Colonic mucosa (tissue), 4 donors: ENCODE measurements around the gene SLC39A11. TPM values are rescaled to one million over a fixed set of nuclear protein-coding genes. Genes with fewer than 3 reads are reported as not detected.

Source experiments
- DNase-seq: peaks from one replicate; pipeline ENCODE4 v3.0.0-alpha.2; 2020
- H3K27ac ChIP-seq: fragments of 200-600 bp; one replicate; pipeline ENCODE4 v1.8.0; 2021
- H3K27me3 ChIP-seq: fragments of 200-600 bp; one replicate; pipeline ENCODE4 v1.8.0; 2021
- H3K36me3 ChIP-seq: fragments of 200-600 bp; one replicate; pipeline ENCODE4 v1.8.0; 2021
- H3K4me1 ChIP-seq: fragments of 200-600 bp; one replicate; pipeline ENCODE4 v1.8.0; 2021; ENCODE audit warnings: mild to moderate bottlenecking
- H3K4me3 ChIP-seq: fragments of 200-600 bp; one replicate; pipeline ENCODE4 v1.8.0; 2021
- H3K9ac ChIP-seq, 2 donors: one replicate each; pipeline ENCODE4 v1.7.0; 2013; ENCODE audit warnings: control low read depth in 2 of 2, low read depth in 2 of 2, low read length in 2 of 2
- H3K9me3 ChIP-seq: fragments of 200-600 bp; one replicate; pipeline ENCODE4 v1.8.0; 2021
- intact Hi-C: fragments of 100-400 bp; cut with DNase I; formaldehyde crosslinking; loops from one replicate; pipeline ENCODE4 v1.14.1; 2022
- total RNA-seq, 2 donors: library from RNA; stranded (reverse); fragmentation: NEBNext Ultra II Directional in 1 of 2; extraction: Animal tissue kit (Norgen Biotek cat#: 25700) in 1 of 2; gene quantifications; one replicate each; pipeline ENCODE4 v1.2.1, GENCODE V29; 2021
- TF ChIP-seq, protein P1 (sequence below): fragments of 200-600 bp; IDR thresholded peaks from one replicate; pipeline ENCODE4 v1.8.0; 2022; ENCODE audit warnings: antibody characterized with exemption, mild to moderate bottlenecking
- donor health status: healthy.
- donor health status: DM: no; HTN: no; CAD: no.
- donor health status: DM: no; HTN: no; CAD: no.

SLC39A11 gene
- total RNA-seq, 2 donors from 2014 or later, result 57.7 to 60.0 TPM

DNA sequence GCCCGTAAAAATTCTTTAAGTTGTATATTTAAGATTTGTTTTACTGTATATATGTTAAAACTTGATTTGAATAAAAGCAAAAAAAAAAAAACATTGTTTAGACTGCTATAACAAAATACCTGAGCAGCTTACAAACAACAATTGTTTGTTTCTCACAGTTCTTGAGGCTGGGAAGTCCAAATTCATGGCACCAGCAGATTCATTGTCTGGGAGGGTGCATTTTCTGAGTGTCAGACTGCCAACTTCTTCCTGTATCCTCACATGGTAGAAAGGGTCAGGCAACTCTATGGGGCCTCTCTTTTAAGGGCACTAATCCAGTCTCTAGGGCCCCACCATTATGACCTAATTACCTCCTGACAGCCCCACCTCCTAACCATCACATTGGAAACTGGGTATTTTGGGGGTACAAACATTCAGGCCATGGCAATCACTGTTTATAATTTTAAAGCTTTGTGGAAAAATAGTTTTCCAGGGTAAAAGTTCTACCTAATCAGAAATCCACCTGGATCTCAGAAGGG lies 281.4 kb downstream of the SLC39A11 start:
- no peaks in the 10 kb centered on the region for H3K27me3 ChIP-seq
- H3K27ac ChIP-seq, result no peak overlapping the region
- H3K9me3 ChIP-seq, result no peaks in the 10 kb centered on the region
- intact Hi-C loops, result no loop called here
- H3K36me3 ChIP-seq, result no peaks in the 10 kb centered on the region
- H3K4me3 ChIP-seq, result no peak overlapping the region
- H3K4me1 ChIP-seq, result no peaks in the 10 kb centered on the region
- no peak for DNase-seq
- TF ChIP-seq, protein P1, sequence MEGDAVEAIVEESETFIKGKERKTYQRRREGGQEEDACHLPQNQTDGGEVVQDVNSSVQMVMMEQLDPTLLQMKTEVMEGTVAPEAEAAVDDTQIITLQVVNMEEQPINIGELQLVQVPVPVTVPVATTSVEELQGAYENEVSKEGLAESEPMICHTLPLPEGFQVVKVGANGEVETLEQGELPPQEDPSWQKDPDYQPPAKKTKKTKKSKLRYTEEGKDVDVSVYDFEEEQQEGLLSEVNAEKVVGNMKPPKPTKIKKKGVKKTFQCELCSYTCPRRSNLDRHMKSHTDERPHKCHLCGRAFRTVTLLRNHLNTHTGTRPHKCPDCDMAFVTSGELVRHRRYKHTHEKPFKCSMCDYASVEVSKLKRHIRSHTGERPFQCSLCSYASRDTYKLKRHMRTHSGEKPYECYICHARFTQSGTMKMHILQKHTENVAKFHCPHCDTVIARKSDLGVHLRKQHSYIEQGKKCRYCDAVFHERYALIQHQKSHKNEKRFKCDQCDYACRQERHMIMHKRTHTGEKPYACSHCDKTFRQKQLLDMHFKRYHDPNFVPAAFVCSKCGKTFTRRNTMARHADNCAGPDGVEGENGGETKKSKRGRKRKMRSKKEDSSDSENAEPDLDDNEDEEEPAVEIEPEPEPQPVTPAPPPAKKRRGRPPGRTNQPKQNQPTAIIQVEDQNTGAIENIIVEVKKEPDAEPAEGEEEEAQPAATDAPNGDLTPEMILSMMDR, result no peak
- no peak overlapping the region for H3K9ac ChIP-seq

DNA sequence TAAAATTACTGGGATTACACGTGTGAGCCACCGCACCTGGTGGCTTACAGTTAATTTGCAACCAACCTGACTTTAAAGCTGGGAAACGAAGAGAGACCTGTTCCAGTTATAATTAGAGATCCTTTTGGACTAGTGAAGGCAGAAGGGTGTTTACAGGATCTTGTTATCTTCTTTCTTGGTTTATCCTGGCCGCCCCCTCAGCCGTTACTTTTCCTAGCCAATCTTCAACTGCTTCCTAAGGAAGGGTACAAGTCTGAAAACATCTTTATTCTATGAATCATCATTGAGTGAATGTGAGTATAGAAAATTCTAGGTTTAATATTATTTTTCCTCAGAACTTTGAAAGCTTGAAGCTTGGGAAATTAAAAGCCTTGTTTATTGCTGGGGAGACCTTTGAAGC lies 286.5 kb downstream of the SLC39A11 start:
- intact Hi-C loops, result no loop called here
- Histone ChIP-seq H3K4me3 (no peak overlapping the region), H3K27me3 (no peaks in the 10 kb centered on the region), H3K9me3 (no peaks in the 10 kb centered on the region), H3K27ac (no peak overlapping the region), H3K36me3 (no peaks in the 10 kb centered on the region), H3K9ac (no peak overlapping the region), H3K4me1 (no peaks in the 10 kb centered on the region)
- DNase-seq, result no peak
- TF ChIP-seq, protein P1, result no peak

DNA sequence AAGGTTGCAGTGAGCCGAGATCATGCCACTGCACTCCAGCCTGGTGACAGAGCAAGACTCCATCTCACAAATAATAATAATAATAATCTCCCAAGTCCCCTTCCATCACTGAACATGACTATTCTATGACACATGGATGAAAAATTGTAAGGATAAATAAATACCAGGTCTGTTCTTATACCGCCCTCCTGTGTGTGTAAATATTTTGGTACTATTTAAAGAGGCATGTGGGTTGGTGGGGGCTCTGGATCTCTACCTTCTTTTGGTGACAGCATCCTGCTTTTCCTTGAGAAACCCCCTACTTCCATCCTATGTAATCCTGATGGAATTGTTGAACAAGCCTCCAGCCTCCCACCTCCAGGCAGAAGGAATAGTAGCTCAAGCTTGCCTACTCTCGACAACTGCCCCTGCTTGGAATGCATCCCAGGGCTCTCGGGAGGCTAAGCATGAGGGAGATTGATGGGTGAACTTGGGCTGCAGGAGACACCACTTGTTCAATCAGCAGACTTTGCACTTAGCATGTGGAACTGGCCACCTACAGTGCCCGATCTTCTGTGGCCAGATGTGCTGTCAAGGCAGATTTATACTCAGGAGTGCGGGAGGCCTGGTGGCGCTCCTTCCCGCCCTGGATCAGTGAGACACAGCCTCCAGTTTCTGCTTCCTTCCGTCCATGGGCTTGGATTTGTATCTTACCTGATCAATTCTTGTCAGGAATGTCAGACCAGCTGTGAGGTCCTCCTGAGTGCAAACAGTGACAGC lies 287.4 kb downstream of the SLC39A11 start:
- Histone ChIP-seq H3K9ac (no peak overlapping the region), H3K36me3 (no peaks in the 10 kb centered on the region), H3K9me3 (no peaks in the 10 kb centered on the region), H3K27ac (no peak overlapping the region), H3K4me1 (no peaks in the 10 kb centered on the region), H3K4me3 (no peak overlapping the region), H3K27me3 (no peaks in the 10 kb centered on the region)
- TF ChIP-seq, protein P1, result no peak
- DNase-seq, result no peak
- intact Hi-C loops, result no loop called here

DNA sequence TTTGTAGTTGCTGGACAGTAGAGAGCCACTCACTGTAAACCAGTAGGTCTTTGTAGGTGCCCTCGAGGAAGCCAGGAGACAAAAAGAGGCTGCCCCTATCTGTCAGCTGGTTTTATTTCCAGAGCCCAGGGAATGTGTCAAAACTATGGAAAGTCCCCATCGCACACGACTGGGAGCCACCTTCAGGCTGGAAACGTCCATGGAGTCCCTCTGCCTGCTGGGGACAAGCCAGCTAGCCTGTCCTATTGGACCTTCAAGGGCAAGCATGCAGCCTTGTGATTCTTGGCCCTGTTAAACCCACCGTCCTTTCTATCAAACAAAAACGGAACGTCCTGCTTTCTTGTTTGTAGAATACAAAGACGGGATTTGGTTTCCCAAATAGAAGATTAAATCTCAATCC lies 289.8 kb downstream of the SLC39A11 start:
- H3K4me3 ChIP-seq, result no peak overlapping the region
- intact Hi-C loops, result no loop called here
- no peaks in the 10 kb centered on the region for H3K36me3 ChIP-seq
- no peak overlapping the region for H3K9ac ChIP-seq
- H3K4me1 ChIP-seq, result no peaks in the 10 kb centered on the region
- H3K27me3 ChIP-seq, result no peaks in the 10 kb centered on the region
- DNase-seq, result no peak
- H3K9me3 ChIP-seq, result no peaks in the 10 kb centered on the region
- H3K27ac ChIP-seq, result no peak overlapping the region
- TF ChIP-seq, protein P1, result no peak

DNA sequence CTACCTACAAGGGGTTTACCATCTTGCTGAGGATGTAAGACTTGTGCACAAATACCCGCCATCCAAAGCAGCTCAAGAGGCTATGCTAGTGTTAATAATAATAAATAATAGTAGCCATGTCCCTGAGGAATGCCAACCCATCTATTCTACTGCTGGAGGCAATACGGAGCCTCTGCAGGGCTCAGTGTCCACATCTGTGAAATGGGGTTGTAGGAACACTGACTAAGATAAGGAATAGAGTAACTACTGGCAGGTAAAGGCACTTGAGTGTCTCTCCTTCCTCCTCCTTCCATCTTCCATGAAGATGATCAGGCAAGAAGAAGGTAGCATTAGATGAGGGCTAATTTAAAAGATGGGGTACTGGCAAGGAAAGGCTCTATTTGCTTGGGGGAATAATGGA lies 295.3 kb downstream of the SLC39A11 start:
- Histone ChIP-seq H3K4me3 (no peak overlapping the region), H3K4me1 (no peaks in the 10 kb centered on the region), H3K9me3 (no peaks in the 10 kb centered on the region), H3K9ac (no peak overlapping the region), H3K27me3 (no peaks in the 10 kb centered on the region), H3K36me3 (no peaks in the 10 kb centered on the region), H3K27ac (no peak overlapping the region)
- DNase-seq, result no peak
- intact Hi-C loops, result no loop called here
- TF ChIP-seq, protein P1, result no peak
